Activated T-cell treated with anti-CD3 and anti-CD28 coated beads, Interleukin-2, amount 50 U/mL, for 72 hours (primary cell): ENCODE measurements around the gene LPP. TPM values are rescaled to one million over a fixed set of nuclear protein-coding genes. Genes with fewer than 3 reads are reported as not detected.

ENCODE experiments used
- ATAC-seq, 2 donors: fragments of 150-1000 bp; cut with Tn5 transposase; replicated peaks in 1 of 2; 2 replicates each; pipeline ENCODE4 v1.10.0; 2021; ENCODE audit warnings: moderate library complexity in 2 of 2, mild to moderate bottlenecking in 1 of 2
- DNase-seq, 2 donors: peaks; one replicate each; pipeline ENCODE4 v3.0.0; 2021 to 2022; ENCODE audit warnings: mixed read lengths in 1 of 2
- H3K27ac Mint-ChIP-seq: one replicate; pipeline ENCODE4 v1.8.0; 2022; ENCODE audit warnings: mild to moderate bottlenecking, moderate library complexity, mixed read lengths
- H3K27me3 Mint-ChIP-seq: one replicate; pipeline ENCODE4 v1.8.0; 2022; ENCODE audit warnings: low read depth, mixed read lengths
- H3K36me3 Mint-ChIP-seq, 2 donors: one replicate each; pipeline ENCODE4 v1.8.0; 2022; ENCODE audit warnings: mixed read lengths in 2 of 2, mild to moderate bottlenecking in 1 of 2; ENCODE audit not compliant: insufficient read depth in 2 of 2
- H3K4me1 Mint-ChIP-seq: one replicate; pipeline ENCODE4 v1.8.0; 2022; ENCODE audit warnings: low read depth, mixed read lengths
- H3K4me3 Mint-ChIP-seq, 2 donors: one replicate each; pipeline ENCODE4 v1.8.0; 2022; ENCODE audit warnings: mild to moderate bottlenecking in 2 of 2, mixed read lengths in 2 of 2, moderate library complexity in 2 of 2
- H3K9me3 Mint-ChIP-seq, 2 donors: one replicate each; pipeline ENCODE4 v1.8.0; 2022; ENCODE audit warnings: mixed read lengths in 2 of 2
- total RNA-seq, 2 donors: library from RNA; stranded (reverse); gene quantifications; one replicate each; pipeline ENCODE4 v1.2.3, GENCODE V29; 2022

Gene LPP
- total RNA-seq, 2 donors from 2014 or later: 50.4 to 67.7 TPM

DNA sequence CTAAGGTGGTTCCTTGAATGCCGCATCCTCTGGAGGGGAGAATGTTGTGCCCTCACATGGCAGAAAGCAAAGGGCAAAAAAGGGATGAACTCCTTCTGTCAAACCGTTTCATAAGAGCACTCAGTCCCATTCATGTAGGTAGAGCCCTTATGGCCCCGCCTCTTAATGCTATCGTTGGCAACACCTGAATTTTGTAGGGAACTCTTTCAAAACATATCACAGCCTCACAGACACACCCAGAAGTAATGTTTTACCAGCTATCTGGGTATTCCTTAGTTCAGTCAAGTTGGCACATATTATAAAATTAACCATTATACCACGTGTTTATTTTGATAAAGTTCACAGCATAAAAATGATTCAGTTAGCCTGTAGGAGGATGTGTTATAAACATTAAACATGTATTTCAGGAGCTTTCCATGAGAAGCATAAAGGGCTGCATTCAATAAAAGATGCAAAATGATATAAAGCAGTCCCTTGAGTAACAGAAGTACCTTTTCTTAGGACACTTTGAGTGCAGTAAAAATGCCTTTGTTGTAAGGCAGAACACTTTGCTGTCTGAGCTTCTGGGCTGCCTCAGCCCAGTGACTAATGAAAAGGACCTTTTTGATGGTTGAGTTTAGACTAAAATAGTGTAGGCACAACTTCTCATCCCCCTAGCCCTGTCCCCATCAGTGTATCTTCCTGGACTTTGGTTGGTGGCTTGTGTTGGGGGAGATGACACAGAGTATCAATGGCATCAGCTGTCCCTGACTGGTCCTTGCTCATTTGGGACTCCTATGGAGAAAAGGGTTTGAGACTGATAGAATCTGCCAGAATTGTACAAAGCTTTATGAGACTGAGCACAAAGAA, 754.3 kb downstream of the LPP start:
- H3K4me3 Mint-ChIP-seq: no peak overlapping the region
- no peak for DNase-seq
- peaks cover 2 to 5% of the 10 kb centered on the region in 2 donors for H3K36me3 Mint-ChIP-seq

DNA sequence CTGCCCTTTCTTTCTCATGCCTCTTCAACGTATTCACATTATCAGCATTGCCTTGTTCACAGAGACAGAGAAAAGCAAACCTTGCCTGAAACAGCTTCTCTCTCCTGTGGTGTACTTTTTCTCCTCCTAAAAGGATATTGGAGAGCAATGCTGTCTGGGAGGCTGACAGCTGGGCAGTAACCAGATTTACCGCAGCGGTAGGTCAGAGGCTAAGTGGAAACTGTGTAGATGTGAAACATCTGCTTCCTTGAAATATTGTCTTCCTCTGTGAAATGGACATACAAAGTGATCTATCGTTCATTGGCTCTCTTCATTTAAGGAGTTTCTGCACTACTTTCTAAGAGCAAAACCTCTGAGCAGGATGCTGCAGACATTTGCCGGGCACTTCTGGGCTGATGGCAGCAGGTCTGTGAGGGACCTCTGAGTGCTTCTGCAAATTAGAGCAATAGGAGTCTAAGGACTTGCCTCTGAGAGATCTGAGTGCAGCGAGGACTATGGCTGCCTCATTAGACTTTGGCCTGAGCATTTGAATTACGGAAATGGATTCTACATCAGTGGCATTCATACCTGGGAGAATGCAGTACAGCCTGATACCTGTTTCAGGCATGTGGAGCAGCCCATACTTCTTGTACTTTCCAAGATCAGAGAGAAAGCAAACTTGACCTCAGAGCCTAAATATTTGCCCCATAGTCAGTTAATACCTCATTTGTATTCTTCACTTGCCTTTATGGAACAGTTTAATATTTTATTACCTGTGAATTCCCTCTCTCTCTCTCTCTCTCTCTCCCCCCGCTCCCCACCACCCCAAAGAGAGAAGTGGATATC, 757.3 kb downstream of the LPP start:
- Mint-ChIP-seq H3K4me1 (peaks cover 33% of the 10 kb centered on the region), H3K27ac (no peak overlapping the region), H3K27me3 (peaks cover 19% of the 10 kb centered on the region)

More for the DNA sequence above, 754.3 kb downstream of the LPP start:
- Mint-ChIP-seq H3K27ac (no peak overlapping the region), H3K9me3 (peaks cover 1 to 2% of the 10 kb centered on the region in 2 donors), H3K27me3 (peaks cover 19% of the 10 kb centered on the region), H3K4me1 (peaks cover 8% of the 10 kb centered on the region)
- no peak for ATAC-seq

DNA sequence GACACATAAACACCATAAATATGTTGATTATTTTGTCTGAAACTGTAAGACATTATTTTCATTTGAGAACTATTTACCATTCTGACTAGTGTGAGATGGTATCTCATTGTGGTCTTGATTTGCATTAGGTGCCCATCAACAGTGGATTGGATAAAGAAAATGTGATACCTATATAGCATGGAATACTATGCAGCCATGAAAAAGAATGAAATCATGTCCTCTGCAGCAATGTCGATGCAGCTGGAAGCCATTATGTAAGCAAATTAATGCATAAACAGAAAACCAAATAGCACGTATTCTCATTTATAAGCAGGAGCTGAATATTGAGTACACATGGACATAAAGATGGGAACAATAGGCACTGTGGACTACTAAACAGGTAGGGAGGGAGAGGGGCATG, 759.1 kb downstream of the LPP start:
- Mint-ChIP-seq H3K4me1 (peaks cover 51% of the 10 kb centered on the region), H3K27ac (no peak overlapping the region), H3K4me3 (no peak overlapping the region), H3K27me3 (peaks cover 19% of the 10 kb centered on the region), H3K36me3 (peaks cover 2% of the 10 kb centered on the region in 2 donors), H3K9me3 (peaks cover 0 to 2% of the 10 kb centered on the region in 2 donors)
- no peak for DNase-seq
- no peak for ATAC-seq

More for the DNA sequence above, 757.3 kb downstream of the LPP start:
- Mint-ChIP-seq H3K9me3 (peaks cover 0 to 2% of the 10 kb centered on the region in 2 donors), H3K36me3 (peaks cover 2 to 5% of the 10 kb centered on the region in 2 donors), H3K4me3 (no peak overlapping the region)
- DNase-seq: no peak
- ATAC-seq: no peak

DNA sequence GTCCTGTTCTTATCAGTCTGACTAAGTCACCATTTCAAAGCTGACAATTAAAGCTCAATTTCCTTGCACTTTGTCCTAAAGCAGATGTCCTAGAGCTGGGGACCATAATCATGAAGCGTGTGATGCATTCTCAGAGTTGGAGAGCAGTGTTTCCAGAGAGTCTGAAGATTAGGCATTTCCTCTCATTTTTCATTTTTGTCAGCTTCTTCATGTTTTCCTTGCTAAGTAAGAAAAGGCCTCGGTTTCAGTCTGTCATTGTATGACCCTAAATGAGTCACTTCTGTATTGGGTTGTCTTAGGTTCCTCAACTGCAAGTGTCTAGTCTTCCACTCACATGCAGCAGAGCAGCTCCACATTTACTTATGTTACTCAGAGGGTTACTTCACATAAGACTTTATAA, 760.6 kb downstream of the LPP start:
- ATAC-seq (peak; percentile 80 to 85), DNase-seq (peak; percentile 38 to 41)
- Mint-ChIP-seq H3K36me3 (peaks cover 0 to 2% of the 10 kb centered on the region in 2 donors), H3K27ac (peak overlapping the region; percentile 98), H3K27me3 (peaks cover 13% of the 10 kb centered on the region), H3K4me1 (peaks cover 43% of the 10 kb centered on the region), H3K4me3 (peak overlapping the region; percentile 25 to 53), H3K9me3 (peaks cover 0 to 2% of the 10 kb centered on the region in 2 donors)

DNA sequence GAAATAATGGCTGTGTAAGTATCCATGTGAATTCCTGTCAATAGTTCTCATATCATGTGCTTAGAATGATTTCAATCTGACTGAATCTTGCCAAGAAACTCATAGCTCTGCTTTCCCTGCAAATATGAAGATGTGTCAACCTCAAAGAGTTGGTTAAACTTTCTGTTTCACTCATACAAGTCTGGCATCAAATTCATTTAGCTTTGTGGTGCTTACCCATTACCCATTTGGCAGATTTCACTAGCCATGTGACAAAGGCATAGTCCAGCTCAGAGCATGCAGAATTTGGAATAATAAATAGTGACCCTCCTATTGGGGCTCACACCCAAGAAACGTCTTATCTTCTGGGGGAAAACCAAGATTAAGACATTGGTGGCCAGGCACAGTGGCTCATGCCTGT, 761.2 kb downstream of the LPP start:
- H3K27ac Mint-ChIP-seq: peak overlapping the region; percentile 98
- peaks cover 0 to 2% of the 10 kb centered on the region in 2 donors for H3K36me3 Mint-ChIP-seq
- peaks cover 43% of the 10 kb centered on the region for H3K4me1 Mint-ChIP-seq
- DNase-seq: peak; percentile 35 to 37
- H3K27me3 Mint-ChIP-seq: peaks cover 13% of the 10 kb centered on the region
- ATAC-seq: peak; percentile 67 to 69
- H3K9me3 Mint-ChIP-seq: peaks cover 2 to 3% of the 10 kb centered on the region in 2 donors
- H3K4me3 Mint-ChIP-seq: peak overlapping the region; percentile 5 to 53

DNA sequence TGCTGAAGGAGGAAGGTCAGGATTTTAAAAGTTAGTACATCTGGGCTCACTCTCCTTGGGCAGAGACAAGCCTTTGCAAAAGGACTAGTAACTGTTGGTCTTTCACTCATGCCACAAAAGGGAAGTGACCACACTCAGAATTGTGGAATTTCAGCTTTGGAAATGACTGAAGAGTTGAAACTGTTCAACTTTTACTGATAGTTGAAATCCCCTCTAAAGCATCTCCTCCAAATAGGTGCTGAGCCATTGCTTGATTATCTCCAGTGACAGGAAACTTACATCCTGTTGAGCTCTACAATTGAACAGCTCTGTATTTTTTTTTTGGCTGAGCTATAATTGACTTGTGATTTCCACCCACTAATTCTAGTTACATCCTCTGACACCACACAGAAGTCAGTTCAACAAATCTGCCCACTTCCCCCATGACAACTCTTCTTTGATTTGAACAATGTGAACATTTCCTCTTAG, 763.0 kb downstream of the LPP start:
- Mint-ChIP-seq H3K4me1 (peaks cover 43% of the 10 kb centered on the region), H3K4me3 (peak overlapping the region; percentile 29 to 56), H3K27me3 (peaks cover under 1% of the 10 kb centered on the region), H3K27ac (peak overlapping the region; percentile 29), H3K9me3 (peaks cover 2 to 3% of the 10 kb centered on the region in 2 donors), H3K36me3 (peaks cover 3 to 5% of the 10 kb centered on the region in 2 donors)
- ATAC-seq (peak; percentile 64 to 73), DNase-seq (peak; percentile 24 to 46)

DNA sequence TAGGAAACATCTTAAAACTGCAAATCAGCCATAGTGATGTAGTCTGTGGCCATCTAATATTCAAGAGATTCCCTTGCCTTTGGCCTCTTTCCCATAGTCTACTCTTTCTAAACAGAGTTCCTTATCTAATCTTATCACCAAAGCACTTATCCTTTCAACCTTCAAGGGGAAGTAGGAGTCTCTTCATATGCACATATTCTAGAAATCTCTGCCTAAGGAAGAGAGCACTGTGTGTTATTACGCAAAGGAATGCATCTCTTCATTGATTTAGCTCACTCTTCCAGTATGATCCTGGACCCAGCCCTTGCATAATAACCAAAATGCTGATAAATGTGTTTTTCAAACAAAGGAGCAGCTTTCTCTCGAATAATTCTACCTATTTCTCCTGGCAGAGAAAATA, 764.1 kb downstream of the LPP start:
- no peak for ATAC-seq
- peaks cover 3% of the 10 kb centered on the region in 2 donors for H3K36me3 Mint-ChIP-seq
- no peak for DNase-seq
- peaks cover 5% of the 10 kb centered on the region for H3K27me3 Mint-ChIP-seq
- H3K4me1 Mint-ChIP-seq: peaks cover 43% of the 10 kb centered on the region
- H3K4me3 Mint-ChIP-seq: peak overlapping the region; percentile 2 to 37
- peak overlapping the region; percentile 42 for H3K27ac Mint-ChIP-seq
- peaks cover 0 to 3% of the 10 kb centered on the region in 2 donors for H3K9me3 Mint-ChIP-seq

DNA sequence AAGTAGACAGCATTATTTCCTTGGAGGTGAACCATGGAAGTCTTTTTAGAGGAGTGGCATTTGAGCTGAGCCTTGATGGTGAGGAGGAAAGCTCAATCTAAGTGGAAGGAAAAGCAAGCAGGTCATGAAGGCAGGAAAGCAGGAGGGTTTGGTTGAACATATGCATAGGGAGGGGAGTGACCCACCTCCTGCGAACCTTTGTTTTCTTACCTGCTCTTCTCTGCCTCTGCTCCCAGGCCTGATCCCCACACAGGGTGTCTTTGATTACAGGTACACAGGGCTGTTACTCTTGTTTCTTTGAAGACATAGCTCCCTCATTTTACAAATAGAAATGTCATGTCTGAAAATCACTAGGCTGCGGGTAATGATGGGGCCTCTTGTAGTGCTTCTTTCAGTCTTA, 769.7 kb downstream of the LPP start:
- H3K27me3 Mint-ChIP-seq: peaks cover 23% of the 10 kb centered on the region
- H3K4me1 Mint-ChIP-seq: peaks cover 6% of the 10 kb centered on the region
- peaks cover 2 to 3% of the 10 kb centered on the region in 2 donors for H3K9me3 Mint-ChIP-seq
- ATAC-seq: no peak
- H3K4me3 Mint-ChIP-seq: no peak overlapping the region
- no peak overlapping the region for H3K27ac Mint-ChIP-seq
- H3K36me3 Mint-ChIP-seq: peaks cover 3 to 4% of the 10 kb centered on the region in 2 donors
- DNase-seq: no peak

DNA sequence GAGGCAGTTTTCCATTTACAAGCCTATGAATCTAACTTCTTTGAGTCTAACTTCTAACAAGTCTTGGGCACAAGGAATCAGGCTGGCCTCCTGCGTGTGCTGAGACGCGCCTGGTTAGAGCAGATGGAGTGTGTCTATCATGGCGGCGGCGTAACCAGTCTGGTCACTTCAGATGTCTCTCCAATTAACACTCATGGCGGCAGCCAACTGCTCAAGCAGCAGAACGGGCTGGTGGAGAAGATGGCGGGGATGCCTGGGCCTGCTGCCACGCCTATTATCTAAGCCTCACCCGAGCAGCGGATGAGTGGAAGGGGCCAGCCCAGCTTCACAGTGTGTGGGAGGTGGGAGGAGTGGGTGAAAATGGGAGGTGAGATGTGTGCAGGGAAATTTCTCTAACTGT, 771.4 kb downstream of the LPP start:
- DNase-seq: no peak
- Mint-ChIP-seq H3K27ac (no peak overlapping the region), H3K4me3 (no peak overlapping the region), H3K4me1 (peaks cover 6% of the 10 kb centered on the region), H3K36me3 (peaks cover 2% of the 10 kb centered on the region in 2 donors), H3K27me3 (peaks cover 23% of the 10 kb centered on the region), H3K9me3 (peaks cover 0 to 2% of the 10 kb centered on the region in 2 donors)
- ATAC-seq: no peak

DNA sequence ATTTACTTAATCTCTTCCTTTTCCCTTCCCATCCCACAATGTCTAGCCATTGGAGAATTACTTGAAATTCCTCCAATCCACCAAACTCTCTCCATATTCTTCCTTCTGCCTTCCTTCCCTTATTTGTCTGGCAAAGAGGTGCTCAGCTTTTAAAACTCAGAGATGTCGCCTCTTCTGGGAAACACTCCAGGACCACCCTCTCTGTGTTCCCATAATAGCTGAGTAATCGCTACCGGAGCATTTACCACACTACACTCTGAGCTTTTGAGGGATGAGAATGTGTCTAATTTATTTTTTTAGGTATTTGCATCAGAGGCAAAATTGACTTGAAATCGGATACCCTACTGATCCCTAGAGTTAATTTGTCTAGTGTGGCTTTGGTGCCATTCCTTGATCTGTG, 772.2 kb downstream of the LPP start:
- no peak for ATAC-seq
- H3K4me3 Mint-ChIP-seq: no peak overlapping the region
- peaks cover 0 to 2% of the 10 kb centered on the region in 2 donors for H3K9me3 Mint-ChIP-seq
- H3K4me1 Mint-ChIP-seq: peaks cover 6% of the 10 kb centered on the region
- no peak overlapping the region for H3K27ac Mint-ChIP-seq
- peaks cover 23% of the 10 kb centered on the region for H3K27me3 Mint-ChIP-seq
- no peak for DNase-seq
- peaks cover 0 to 1% of the 10 kb centered on the region in 2 donors for H3K36me3 Mint-ChIP-seq

DNA sequence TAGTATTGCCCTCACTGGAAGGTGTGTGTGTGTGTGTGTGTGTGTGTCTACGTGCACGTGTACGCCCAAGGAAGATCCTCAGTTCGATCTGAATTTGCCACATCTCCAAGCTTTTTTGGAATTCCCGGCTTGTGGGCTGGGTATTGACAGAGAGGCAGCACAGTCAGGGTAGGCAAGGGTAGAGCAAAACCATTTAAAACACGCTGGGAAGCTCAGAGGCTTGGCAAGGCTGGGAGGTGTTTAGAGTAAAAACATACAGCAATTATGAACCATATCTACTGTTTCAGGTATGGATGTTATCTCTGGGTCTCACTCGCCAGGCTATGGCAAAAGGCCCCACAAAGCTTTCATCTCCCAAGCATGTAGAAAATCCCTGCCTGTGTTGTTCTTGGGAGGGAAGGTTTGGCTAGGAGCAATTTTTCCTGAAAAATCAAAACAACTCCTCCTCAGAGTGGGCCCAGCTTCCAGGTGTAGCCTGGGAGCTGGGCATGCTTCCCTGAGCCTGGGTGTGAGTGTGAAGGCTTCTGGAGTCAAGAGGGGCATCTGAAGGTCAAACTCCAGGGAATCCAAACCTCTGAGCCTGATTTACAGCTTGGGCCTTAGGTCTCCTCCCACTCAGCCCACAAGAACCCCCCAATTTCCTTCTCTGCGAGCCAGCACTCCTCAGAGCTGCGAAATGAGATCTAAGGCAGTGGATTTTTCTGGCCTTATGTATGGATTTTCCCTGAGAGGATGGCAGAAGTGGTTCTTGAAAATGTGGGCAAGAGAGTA, 773.0 kb downstream of the LPP start:
- peaks cover 23% of the 10 kb centered on the region for H3K27me3 Mint-ChIP-seq
- peaks cover 6% of the 10 kb centered on the region for H3K4me1 Mint-ChIP-seq
- peaks cover 0 to 1% of the 10 kb centered on the region in 2 donors for H3K36me3 Mint-ChIP-seq
- no peak for DNase-seq
- no peak overlapping the region for H3K4me3 Mint-ChIP-seq
- no peak overlapping the region for H3K27ac Mint-ChIP-seq
- H3K9me3 Mint-ChIP-seq: peaks cover 0 to 2% of the 10 kb centered on the region in 2 donors
- ATAC-seq: no peak

DNA sequence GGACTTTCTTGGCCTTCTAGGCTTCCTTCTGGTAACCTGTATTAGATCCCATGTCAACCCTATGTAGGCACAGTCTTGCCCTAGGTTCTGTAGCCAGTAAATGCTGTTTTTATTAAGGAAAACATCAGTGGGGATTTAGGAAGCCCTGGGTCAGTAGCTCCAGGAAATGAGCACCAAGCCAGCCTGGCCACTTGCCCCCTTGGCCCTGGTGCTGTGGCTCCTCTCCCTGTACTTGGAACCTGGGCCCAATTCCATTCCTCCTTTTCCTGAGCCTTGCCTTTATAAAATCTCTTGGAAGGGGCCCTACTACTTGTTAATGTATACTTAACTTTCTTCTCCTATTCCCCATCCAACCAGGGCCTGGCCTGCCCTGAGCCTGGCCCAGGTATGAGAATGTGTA, 774.0 kb downstream of the LPP start:
- Mint-ChIP-seq H3K4me1 (peaks cover 6% of the 10 kb centered on the region), H3K4me3 (no peak overlapping the region), H3K27ac (no peak overlapping the region), H3K9me3 (peaks cover 0 to 2% of the 10 kb centered on the region in 2 donors), H3K27me3 (peaks cover 18% of the 10 kb centered on the region), H3K36me3 (peaks cover 0 to 1% of the 10 kb centered on the region in 2 donors)
- ATAC-seq (no peak), DNase-seq (no peak)
